ENCODE data around the gene SARS1. TPM values are rescaled to one million over a fixed set of nuclear protein-coding genes. Genes with fewer than 3 reads are reported as not detected.

The SARS1 gene
- total and polyA plus RNA-seq, 2 donors (not counting 1 experiment from before 2014, with no cell fraction given), result 237 to 437 TPM

Other genes starting within 250 kb of the SARS1 start
- 16.9 and 19.7 TPM in 2 replicates for gene WDR47, start 171.8 kb upstream of the SARS1 start, total RNA-seq
- gene WDR47, start 171.8 kb upstream of the SARS1 start, polyA plus RNA-seq, result 17.3 and 22.6 TPM in 2 replicates
- 59.1 and 66.6 TPM in 2 replicates for gene TAF13, start 137.9 kb upstream of the SARS1 start, total RNA-seq
- 85.7 and 98.7 TPM in 2 replicates for gene TAF13, start 137.9 kb upstream of the SARS1 start, polyA plus RNA-seq
- 39.5 and 52.2 TPM in 2 replicates for gene TMEM167B, start 123.2 kb upstream of the SARS1 start, total RNA-seq
- gene TMEM167B, start 123.2 kb upstream of the SARS1 start, polyA plus RNA-seq, result 21.8 and 35.3 TPM in 2 replicates
- gene ELAPOR1, start 99.8 kb upstream of the SARS1 start, total RNA-seq, result 0.17 and 0.26 TPM in 2 replicates
- gene ELAPOR1, start 99.8 kb upstream of the SARS1 start, polyA plus RNA-seq, result 0.30 and 0.76 TPM in 2 replicates
- 3.1 and 3.5 TPM in 2 replicates for gene CELSR2, start 35.6 kb downstream of the SARS1 start, total RNA-seq
- 0.67 and 1.2 TPM in 2 replicates for gene CELSR2, start 35.6 kb downstream of the SARS1 start, polyA plus RNA-seq
- gene PSRC1, start 69.2 kb downstream of the SARS1 start, total RNA-seq, result 4.1 and 8.3 TPM in 2 replicates
- 9.9 and 18.5 TPM in 2 replicates for gene PSRC1, start 69.2 kb downstream of the SARS1 start, polyA plus RNA-seq
- gene MYBPHL, start 93.1 kb downstream of the SARS1 start, total RNA-seq, result not detected in 2 replicates
- not detected in 2 replicates for gene MYBPHL, start 93.1 kb downstream of the SARS1 start, polyA plus RNA-seq
- gene SORT1, start 184.0 kb downstream of the SARS1 start, total RNA-seq, result 12.8 and 37.5 TPM in 2 replicates
- 17.0 and 27.5 TPM in 2 replicates for gene SORT1, start 184.0 kb downstream of the SARS1 start, polyA plus RNA-seq
- 39.0 and 41.0 TPM in 2 replicates for gene PSMA5, start 212.5 kb downstream of the SARS1 start, total RNA-seq
- gene PSMA5, start 212.5 kb downstream of the SARS1 start, polyA plus RNA-seq, result 142 and 145 TPM in 2 replicates